Natural killer cell (primary cell): ENCODE results near the gene KRTAP22-1. TPM values are rescaled to one million over a fixed set of nuclear protein-coding genes. Genes with fewer than 3 reads are reported as not detected.

Experiments
- ATAC-seq, 3 donors: fragments of 150-1000 bp in 2 of 3; fragments of 200-7000 bp in 1 of 3; cut with Tn5 transposase; 1 replicate in 1 of 3; 2 replicates in 2 of 3; pipeline ENCODE4 v1.10.0; 2021; ENCODE audit warnings: mild to moderate bottlenecking in 2 of 3, moderate library complexity in 2 of 3
- DNase-seq, 2 donors: peaks; one replicate each; pipeline versions ENCODE4 v3.0.0 to v3.0.0-alpha.2; 2013 to 2021; ENCODE audit warnings: mixed read lengths in 1 of 2
- H3K27ac ChIP-seq: one replicate; pipeline ENCODE4 v1.5.1; 2013; ENCODE audit warnings: mild to moderate bottlenecking, low read length
- H3K27me3 ChIP-seq: one replicate; pipeline ENCODE4 v1.6.1; 2013; ENCODE audit warnings: low read length; ENCODE audit not compliant: control insufficient read depth, insufficient read depth
- H3K36me3 ChIP-seq: one replicate; pipeline ENCODE4 v1.6.1; 2013; ENCODE audit warnings: low read length; ENCODE audit not compliant: control insufficient read depth, insufficient read depth
- H3K4me1 ChIP-seq: one replicate; pipeline ENCODE4 v1.6.1; 2013; ENCODE audit warnings: low read length; ENCODE audit not compliant: control insufficient read depth, insufficient read depth
- H3K4me3 ChIP-seq: one replicate; pipeline ENCODE4 v1.5.1; 2013; ENCODE audit warnings: low read length
- H3K9me3 ChIP-seq: one replicate; pipeline ENCODE4 v1.6.1; 2013; ENCODE audit warnings: low read length; ENCODE audit not compliant: control insufficient read depth, insufficient read depth
- H3K27ac Mint-ChIP-seq, 2 donors: one replicate each; pipeline ENCODE4 v1.8.0; 2022; ENCODE audit warnings: mild to moderate bottlenecking in 2 of 2, mixed read lengths in 2 of 2, moderate library complexity in 1 of 2
- H3K27me3 Mint-ChIP-seq, 2 donors: one replicate each; pipeline ENCODE4 v1.8.0; 2022; ENCODE audit warnings: low read depth in 2 of 2, mixed read lengths in 2 of 2
- H3K36me3 Mint-ChIP-seq: one replicate; pipeline ENCODE4 v1.8.0; 2022; ENCODE audit warnings: mixed read lengths
- H3K4me1 Mint-ChIP-seq, 2 donors: one replicate each; pipeline ENCODE4 v1.8.0; 2022; ENCODE audit warnings: mixed read lengths in 2 of 2
- H3K4me3 Mint-ChIP-seq: one replicate; pipeline ENCODE4 v1.8.0; 2022; ENCODE audit warnings: mild to moderate bottlenecking, moderate library complexity, mixed read lengths
- H3K9me3 Mint-ChIP-seq, 2 donors: one replicate each; pipeline ENCODE4 v1.8.0; 2022; ENCODE audit warnings: mixed read lengths in 2 of 2
- CTCF ChIP-seq: fragments of 200-600 bp; IDR thresholded peaks from one replicate; pipeline ENCODE4 v1.8.0; 2022; ENCODE audit warnings: antibody characterized with exemption
- WGBS: methylation state at CpG from one replicate; pipeline ENCODE4 v1.1.7; 2013; ENCODE audit warnings: missing lambda C conversion rate; ENCODE audit not compliant: insufficient coverage; 5-methylcytosine and 5-hydroxymethylcytosine counted together
- intact Hi-C: fragments of 100-400 bp; cut with micrococcal nuclease; formaldehyde crosslinking; loops from one replicate; pipeline ENCODE4 v1.14.2; 2022
- total RNA-seq, 4 donors: library from RNA; stranded (reverse); fragments of 120-200 nt in 1 of 4; gene quantifications; one replicate each; pipeline versions ENCODE4 v1.2.3 to v1.2.4, GENCODE V29; 2013 to 2022

Gene KRTAP22-1
- total RNA-seq, 3 donors from 2014 or later (not counting 1 experiment from before 2014, with no cell fraction given), result not detected

DNA sequence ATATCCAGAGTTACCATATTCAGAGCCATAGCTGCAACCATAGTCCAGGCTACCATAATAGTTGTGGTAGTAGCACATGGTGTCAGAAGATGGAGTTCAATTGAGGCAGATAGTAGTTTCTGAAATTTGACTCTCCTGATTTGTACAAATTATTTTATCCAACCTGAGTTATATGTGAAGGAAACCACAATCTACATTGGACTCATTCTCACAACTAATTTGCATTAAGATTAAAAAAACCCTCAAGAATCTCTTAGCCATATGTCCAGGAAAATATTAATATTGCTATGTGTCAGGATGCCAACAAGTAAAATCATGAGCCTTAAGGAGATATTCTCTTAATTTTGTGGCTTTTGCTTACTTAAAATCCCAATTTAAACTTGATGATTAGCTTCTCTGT lies 10.6 kb upstream of the KRTAP22-1 start, which contains the start of gene KRTAP22-2:
Gene KRTAP22-2, minus strand, starts transcription at position 101 of the 400 bp plus-strand sequence.
- H3K27me3 Mint-ChIP-seq, result no peaks in the 10 kb centered on the region
- intact Hi-C loops, result no loop called here
- H3K36me3 Mint-ChIP-seq, result peaks cover under 1% of the 10 kb centered on the region
- H3K27ac Mint-ChIP-seq, result no peak within 1 kb of the TSS
- Histone ChIP-seq H3K27ac (no peak within 1 kb of the TSS), H3K4me1 (no peaks in the 10 kb centered on the region), H3K4me3 (no peak within 1 kb of the TSS), H3K27me3 (no peaks in the 10 kb centered on the region), H3K9me3 (no peaks in the 10 kb centered on the region), H3K36me3 (no peaks in the 10 kb centered on the region)
- H3K4me1 Mint-ChIP-seq, result no peaks in the 10 kb centered on the region
- H3K9me3 Mint-ChIP-seq, result peaks cover 6 to 9% of the 10 kb centered on the region in 2 donors
- no peak for DNase-seq
- H3K4me3 Mint-ChIP-seq, result no peak within 1 kb of the TSS
- no peak for ATAC-seq
- no peak for TF ChIP-seq CTCF

- 91% methylated on average over 4 of the region's 4 CpGs for whole genome bisulfite sequencing
Measured at GRCh38 chr21:30592140-30592539, 8.7 kb upstream of the KRTAP22-1 start, which contains the start of gene KRTAP6-3. Gene KRTAP6-3 (plus strand): TSS chr21:30592440. CDS start chr21:30592446, 6 bp downstream.

GRCh38 chr21:30598802-30599201 lies 2.1 kb upstream of the KRTAP22-1 start, which contains the start of gene KRTAP6-2:
Gene KRTAP6-2 (minus strand): TSS chr21:30598902. CDS start chr21:30598874, 28 bp downstream.
- Histone ChIP-seq H3K36me3 (no peaks in the 10 kb centered on the region), H3K9me3 (no peaks in the 10 kb centered on the region), H3K27me3 (no peaks in the 10 kb centered on the region), H3K4me1 (no peaks in the 10 kb centered on the region), H3K4me3 (no peak within 1 kb of the TSS), H3K27ac (no peak within 1 kb of the TSS)
- no peak within 1 kb of the TSS for H3K4me3 Mint-ChIP-seq
- H3K27me3 Mint-ChIP-seq, result no peaks in the 10 kb centered on the region
- DNase-seq (no peak), ATAC-seq (no peak)
- WGBS, result 96% methylated on average over 6 of the region's 6 CpGs
- intact Hi-C loops, result no loop called here
- TF ChIP-seq CTCF, result no peak
- H3K9me3 Mint-ChIP-seq, result peaks cover 8 to 9% of the 10 kb centered on the region in 2 donors
- no peaks in the 10 kb centered on the region for H3K4me1 Mint-ChIP-seq
- peaks cover 6% of the 10 kb centered on the region for H3K36me3 Mint-ChIP-seq
- no peak within 1 kb of the TSS for H3K27ac Mint-ChIP-seq

More at GRCh38 chr21:30592140-30592539, 8.7 kb upstream of the KRTAP22-1 start, which contains the start of gene KRTAP6-3:
- Mint-ChIP-seq H3K27ac (no peak within 1 kb of the TSS), H3K4me1 (no peaks in the 10 kb centered on the region), H3K4me3 (no peak within 1 kb of the TSS), H3K27me3 (no peaks in the 10 kb centered on the region), H3K9me3 (peaks cover 6 to 9% of the 10 kb centered on the region in 2 donors), H3K36me3 (no peaks in the 10 kb centered on the region)
- Histone ChIP-seq H3K4me1 (no peaks in the 10 kb centered on the region), H3K4me3 (no peak within 1 kb of the TSS), H3K9me3 (no peaks in the 10 kb centered on the region), H3K27ac (no peak within 1 kb of the TSS), H3K36me3 (no peaks in the 10 kb centered on the region), H3K27me3 (no peaks in the 10 kb centered on the region)
- no peak for DNase-seq
- intact Hi-C loops, result no loop called here
- no peak for TF ChIP-seq CTCF
- no peak for ATAC-seq

DNA sequence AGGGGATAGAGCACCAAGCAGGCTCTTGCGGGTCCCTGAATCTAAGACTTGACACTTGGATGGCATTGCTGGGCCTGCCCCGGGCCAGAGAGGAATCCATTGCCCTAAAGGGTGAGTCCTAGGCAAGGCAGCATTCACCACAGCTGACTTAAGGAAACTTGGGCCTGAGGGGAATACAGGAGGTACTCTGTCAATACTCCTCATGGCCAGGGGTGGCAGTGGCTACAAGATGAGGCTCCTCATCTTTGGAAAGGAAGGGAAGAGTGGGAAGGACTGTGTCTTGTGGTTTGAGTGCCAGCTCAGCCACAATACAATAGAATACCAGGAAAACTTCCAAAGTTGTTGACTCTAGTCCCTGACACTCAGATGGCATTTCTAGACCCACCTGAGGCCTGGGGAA lies 5.1 kb downstream of the KRTAP22-1 start:
- H3K4me3 Mint-ChIP-seq, result no peak overlapping the region
- WGBS, result 90% methylated on average over 2 of the region's 2 CpGs
- TF ChIP-seq CTCF, result no peak
- Histone ChIP-seq H3K4me3 (no peak overlapping the region), H3K36me3 (no peaks in the 10 kb centered on the region), H3K27ac (no peak overlapping the region), H3K27me3 (no peaks in the 10 kb centered on the region), H3K4me1 (no peaks in the 10 kb centered on the region), H3K9me3 (peaks cover 3% of the 10 kb centered on the region)
- DNase-seq (no peak), ATAC-seq (no peak)
- H3K4me1 Mint-ChIP-seq, result no peaks in the 10 kb centered on the region
- H3K36me3 Mint-ChIP-seq, result peaks cover 13% of the 10 kb centered on the region
- H3K9me3 Mint-ChIP-seq, result peaks cover 21 to 24% of the 10 kb centered on the region in 2 donors
- intact Hi-C loops, result no loop called here
- H3K27ac Mint-ChIP-seq, result no peak overlapping the region
- H3K27me3 Mint-ChIP-seq, result no peaks in the 10 kb centered on the region
